IPS-18a (cell line): ENCODE measurements around the gene ESPN.
"Not testable (repeated sequence)": the region's sequence is repeated elsewhere in the genome, so short reads cannot be mapped to it uniquely, and the experiment has no call there.

Experiments
- H3K27ac ChIP-seq: one replicate; pipeline ENCODE4 v1.5.1; 2013; ENCODE audit warnings: low read length
- H3K27me3 ChIP-seq: one replicate; pipeline ENCODE4 v1.6.1; 2013; ENCODE audit warnings: mild to moderate bottlenecking, low read length; ENCODE audit not compliant: control insufficient read depth, insufficient read depth
- H3K36me3 ChIP-seq: one replicate; pipeline ENCODE4 v1.6.1; 2013; ENCODE audit warnings: low read depth, low read length; ENCODE audit not compliant: control insufficient read depth
- H3K4me1 ChIP-seq: one replicate; pipeline ENCODE4 v1.6.1; 2013; ENCODE audit warnings: low read depth, low read length; ENCODE audit not compliant: control insufficient read depth
- H3K4me3 ChIP-seq: one replicate; pipeline ENCODE4 v1.5.1; 2013; ENCODE audit warnings: low read length
- H3K9ac ChIP-seq: one replicate; pipeline ENCODE4 v1.6.1; 2013; ENCODE audit warnings: mild to moderate bottlenecking, low read length, moderate library complexity
- H3K9me3 ChIP-seq: one replicate; pipeline ENCODE4 v1.6.1; 2013; ENCODE audit warnings: low read depth, low read length; ENCODE audit not compliant: control insufficient read depth

The ESPN gene

DNA sequence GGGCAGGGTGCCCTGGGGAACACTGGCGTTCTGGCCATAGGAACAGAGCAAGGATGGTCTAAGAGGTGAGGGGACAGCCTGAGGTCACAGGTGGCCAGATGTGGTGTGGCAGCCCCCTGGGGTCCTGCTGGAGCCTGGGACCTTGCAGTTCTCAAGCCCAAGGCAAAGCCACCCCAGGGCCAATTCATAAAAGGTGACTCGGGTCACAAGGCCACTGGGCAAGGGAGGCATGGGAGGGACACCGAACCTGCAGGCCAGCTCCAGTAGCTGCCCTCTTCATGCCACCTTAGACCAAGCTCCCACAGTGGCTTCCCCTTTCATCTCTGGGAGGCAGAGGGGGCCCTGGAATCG lies 22.1 kb downstream of the ESPN start:
- Histone ChIP-seq H3K4me3 (peak overlapping the region; percentile 62), H3K27ac (no peak overlapping the region), H3K9ac (peak overlapping the region; percentile 38), H3K27me3 (peaks cover 5% of the 10 kb centered on the region), H3K9me3 (no peaks in the 10 kb centered on the region), H3K4me1 (peaks cover 10% of the 10 kb centered on the region), H3K36me3 (no peaks in the 10 kb centered on the region)

DNA sequence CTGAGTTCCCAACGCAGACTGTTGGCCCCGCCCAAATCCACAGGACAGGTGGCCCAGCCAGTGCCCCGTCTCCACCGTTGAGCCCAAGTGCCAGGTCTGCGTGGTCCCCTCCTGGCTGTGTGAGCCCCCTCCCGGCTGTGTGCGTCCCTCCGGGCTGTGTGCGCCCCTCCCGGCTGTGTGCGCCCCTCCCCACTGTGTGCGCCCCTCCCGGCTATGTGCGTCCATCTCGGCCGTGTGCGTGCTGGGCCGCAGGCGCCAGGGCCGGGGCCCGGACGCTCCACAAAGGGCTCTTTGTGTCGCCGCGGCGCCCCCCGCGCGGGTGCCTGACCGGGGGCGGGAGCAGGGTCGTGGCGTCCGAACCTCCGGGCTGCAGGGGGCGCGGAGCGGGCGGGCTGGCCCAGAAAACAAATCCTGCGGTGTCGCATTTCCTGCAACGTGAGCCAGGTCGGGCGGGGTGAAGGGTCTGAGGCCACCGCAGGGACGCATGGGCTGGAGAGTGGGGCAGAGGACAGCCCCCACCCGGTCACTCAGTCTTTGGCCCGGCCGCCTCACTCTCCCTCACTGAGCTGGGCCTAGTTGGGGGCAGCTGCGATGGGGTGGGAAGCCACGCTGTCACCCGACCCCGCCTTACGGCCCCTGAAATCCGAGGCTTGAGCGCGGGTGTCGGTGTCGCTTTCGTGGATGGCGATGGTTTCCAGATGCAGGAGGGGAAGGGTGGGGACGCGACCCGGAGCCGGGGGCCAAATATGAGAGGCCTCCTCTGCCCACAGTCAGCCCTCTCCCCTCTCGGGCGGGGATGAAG lies 22.6 kb downstream of the ESPN start:
- H3K9me3 ChIP-seq, result no peaks in the 10 kb centered on the region
- H3K4me1 ChIP-seq, result peaks cover 10% of the 10 kb centered on the region
- H3K9ac ChIP-seq, result peak overlapping the region; percentile 38
- H3K27me3 ChIP-seq, result no peaks in the 10 kb centered on the region
- H3K36me3 ChIP-seq, result no peaks in the 10 kb centered on the region
- no peak overlapping the region for H3K27ac ChIP-seq
- peak overlapping the region; percentile 62 for H3K4me3 ChIP-seq

DNA sequence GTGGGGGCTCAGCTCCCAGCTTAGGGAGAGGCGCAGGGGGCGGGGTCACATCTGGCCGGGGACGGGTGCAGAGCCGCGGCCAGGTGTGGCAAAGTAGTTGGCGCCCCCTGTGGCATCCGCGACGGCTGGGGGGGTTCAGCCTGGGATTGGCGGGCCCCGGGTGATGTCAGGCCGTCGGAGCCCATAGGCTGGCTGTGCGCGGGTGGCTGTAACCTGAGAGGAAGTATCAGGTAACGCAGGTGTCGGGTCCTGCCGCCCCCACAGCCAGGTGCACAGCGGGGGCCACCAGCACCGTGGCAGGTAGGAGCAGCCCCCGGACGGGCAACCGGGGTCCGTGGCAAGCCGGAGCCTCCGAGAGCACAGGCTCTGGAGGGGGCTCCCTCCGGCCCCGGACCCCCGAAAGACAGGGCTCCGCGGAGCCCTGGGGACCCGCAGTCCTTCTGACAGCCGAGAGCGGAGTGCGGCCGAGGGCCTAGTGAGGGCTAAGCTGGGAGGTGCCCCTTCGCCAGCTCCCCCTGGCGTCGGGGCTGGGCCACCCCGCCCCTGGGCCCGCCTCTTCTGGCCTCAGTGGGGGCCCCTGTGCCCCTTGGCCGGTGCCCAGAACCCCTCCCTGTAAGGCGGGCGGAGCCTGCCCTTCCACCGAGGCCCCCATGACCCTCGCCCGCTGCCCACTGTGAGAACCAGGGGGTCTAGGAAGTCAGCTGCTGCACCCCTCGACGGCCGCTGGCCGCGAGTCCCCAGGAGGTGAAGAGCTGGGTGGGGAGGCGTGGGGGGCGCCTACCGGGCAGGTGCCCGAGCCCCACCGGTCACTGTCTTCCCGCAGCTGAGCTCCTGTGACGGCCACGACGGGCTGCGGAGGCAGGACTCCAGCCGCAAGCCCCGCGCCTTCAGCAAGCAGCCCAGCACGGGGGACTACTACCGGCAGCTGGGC lies 23.5 kb downstream of the ESPN start:
- no peaks in the 10 kb centered on the region for H3K36me3 ChIP-seq
- no peak overlapping the region for H3K27ac ChIP-seq
- H3K9me3 ChIP-seq, result no peaks in the 10 kb centered on the region
- H3K27me3 ChIP-seq, result no peaks in the 10 kb centered on the region
- H3K9ac ChIP-seq, result no peak overlapping the region
- H3K4me3 ChIP-seq, result peak overlapping the region; percentile 62
- H3K4me1 ChIP-seq, result peaks cover 10% of the 10 kb centered on the region

DNA sequence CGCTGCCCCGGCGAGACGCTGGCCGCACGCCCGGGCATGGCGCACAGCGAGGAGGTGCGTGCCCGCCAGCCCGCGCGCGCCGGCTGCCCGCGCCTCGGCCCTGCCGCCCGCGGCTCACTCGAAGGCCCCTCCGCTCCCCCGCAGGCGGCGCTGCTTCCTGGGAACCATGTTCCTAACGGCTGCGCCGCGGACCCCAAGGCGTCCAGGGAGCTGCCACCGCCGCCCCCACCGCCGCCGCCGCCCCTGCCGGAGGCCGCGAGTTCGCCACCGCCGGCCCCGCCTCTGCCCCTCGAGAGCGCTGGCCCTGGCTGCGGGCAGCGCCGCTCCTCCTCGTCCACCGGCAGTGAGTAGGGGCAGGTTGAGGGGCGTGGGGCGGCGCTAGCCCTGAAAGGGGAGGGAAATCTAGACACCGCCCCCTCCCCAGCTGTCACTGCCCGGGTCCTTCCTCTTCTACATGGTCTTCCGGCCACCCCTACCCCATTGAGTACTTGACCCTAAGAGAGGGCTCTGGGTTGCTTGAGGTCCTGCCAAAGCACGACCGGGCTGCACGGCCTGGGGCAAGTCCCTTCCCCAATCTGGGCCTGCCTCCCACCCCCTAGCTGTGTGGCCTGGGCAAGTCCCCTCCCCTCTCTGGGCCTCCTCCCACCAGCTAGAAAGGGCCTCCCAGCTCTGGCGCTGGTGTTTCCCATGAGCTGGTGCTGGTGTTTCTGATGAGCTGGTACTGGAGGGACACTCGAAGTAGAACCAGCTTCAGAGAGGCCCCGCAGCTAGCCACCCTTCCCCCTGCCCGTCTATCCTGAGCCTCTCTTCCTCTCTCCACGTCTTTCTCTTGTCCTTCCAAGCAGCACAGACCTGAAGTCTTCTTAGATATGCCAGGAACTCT lies 24.4 kb downstream of the ESPN start:
- Histone ChIP-seq H3K27me3 (no peaks in the 10 kb centered on the region), H3K36me3 (no peaks in the 10 kb centered on the region), H3K9ac (no peak overlapping the region), H3K4me3 (no peak overlapping the region), H3K9me3 (no peaks in the 10 kb centered on the region), H3K27ac (no peak overlapping the region), H3K4me1 (peaks cover 10% of the 10 kb centered on the region)

DNA sequence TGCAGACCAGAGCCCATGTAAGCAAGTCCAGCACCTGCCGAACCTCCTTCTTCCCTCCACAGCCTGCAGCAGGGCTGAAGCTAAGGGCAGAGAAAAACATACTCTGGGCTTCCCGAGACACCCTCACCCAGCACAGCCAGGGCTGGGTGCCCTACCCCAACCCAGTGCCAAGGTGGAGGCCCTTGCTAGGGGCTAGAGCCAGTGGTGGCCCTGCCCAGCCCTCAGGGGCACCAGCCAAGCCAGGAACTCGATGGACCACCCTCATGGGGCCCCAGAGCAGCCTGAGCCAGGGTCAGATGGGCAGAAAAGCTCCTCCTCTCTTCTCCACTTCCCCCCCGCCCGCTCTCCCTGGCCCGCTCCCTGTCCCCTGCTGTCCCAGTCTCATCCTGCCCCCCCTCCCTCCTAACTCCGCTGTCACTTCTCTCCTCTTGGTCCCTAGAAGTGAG lies 25.5 kb downstream of the ESPN start:
- H3K4me3 ChIP-seq, result no peak overlapping the region
- no peak overlapping the region for H3K27ac ChIP-seq
- no peaks in the 10 kb centered on the region for H3K27me3 ChIP-seq
- H3K9ac ChIP-seq, result no peak overlapping the region
- H3K36me3 ChIP-seq, result no peaks in the 10 kb centered on the region
- H3K4me1 ChIP-seq, result peaks cover 10% of the 10 kb centered on the region
- no peaks in the 10 kb centered on the region for H3K9me3 ChIP-seq

DNA sequence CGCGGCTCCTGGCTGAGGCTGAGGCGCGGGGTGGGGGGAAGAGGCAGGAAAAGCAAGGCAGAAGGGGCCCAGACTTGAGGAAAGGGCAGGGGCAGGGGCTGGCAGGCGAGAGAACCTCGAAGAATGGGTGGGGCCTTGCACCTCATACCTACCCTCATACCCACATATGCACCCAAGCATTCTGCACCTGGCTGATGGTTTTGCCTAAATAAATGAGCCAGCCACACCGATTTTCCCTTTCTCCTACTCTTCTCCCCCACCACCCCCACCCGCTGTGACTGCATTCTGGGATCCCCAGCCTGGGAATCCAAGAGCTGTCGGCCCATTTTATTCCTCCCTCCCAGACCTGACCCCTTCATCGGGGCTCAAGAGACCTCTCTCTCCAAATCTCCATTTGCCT lies 25.9 kb downstream of the ESPN start:
- not testable (repeated sequence) for H3K36me3 ChIP-seq, H3K9me3 ChIP-seq, H3K4me1 ChIP-seq, H3K4me3 ChIP-seq, H3K27me3 ChIP-seq, H3K9ac ChIP-seq, H3K27ac ChIP-seq

DNA sequence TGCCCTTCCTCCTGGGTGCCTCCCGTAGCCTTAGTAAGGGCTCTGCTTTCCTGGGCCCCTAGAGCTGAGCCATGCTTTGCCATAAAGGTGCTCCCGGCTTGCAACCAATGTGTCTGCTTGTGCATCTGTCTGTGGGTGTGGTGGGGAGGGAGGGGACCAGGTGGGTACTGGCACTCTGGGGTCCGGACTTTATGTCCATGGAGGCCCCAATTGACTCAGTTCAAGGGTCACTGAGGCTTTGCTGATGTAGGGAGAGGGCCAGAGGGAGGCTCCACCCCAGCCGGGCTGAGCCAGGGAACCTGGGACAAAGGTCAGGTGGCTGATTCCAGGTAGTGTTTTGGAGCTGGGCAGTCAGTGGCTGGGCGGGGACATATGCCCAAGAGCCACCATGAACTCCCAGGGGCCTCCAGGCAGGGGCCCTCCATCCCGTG lies 26.4 kb downstream of the ESPN start:
- Histone ChIP-seq H3K4me3 (no peak overlapping the region), H3K9ac (no peak overlapping the region), H3K36me3 (no peaks in the 10 kb centered on the region), H3K9me3 (no peaks in the 10 kb centered on the region), H3K4me1 (peaks cover 10% of the 10 kb centered on the region), H3K27ac (no peak overlapping the region), H3K27me3 (no peaks in the 10 kb centered on the region)

DNA sequence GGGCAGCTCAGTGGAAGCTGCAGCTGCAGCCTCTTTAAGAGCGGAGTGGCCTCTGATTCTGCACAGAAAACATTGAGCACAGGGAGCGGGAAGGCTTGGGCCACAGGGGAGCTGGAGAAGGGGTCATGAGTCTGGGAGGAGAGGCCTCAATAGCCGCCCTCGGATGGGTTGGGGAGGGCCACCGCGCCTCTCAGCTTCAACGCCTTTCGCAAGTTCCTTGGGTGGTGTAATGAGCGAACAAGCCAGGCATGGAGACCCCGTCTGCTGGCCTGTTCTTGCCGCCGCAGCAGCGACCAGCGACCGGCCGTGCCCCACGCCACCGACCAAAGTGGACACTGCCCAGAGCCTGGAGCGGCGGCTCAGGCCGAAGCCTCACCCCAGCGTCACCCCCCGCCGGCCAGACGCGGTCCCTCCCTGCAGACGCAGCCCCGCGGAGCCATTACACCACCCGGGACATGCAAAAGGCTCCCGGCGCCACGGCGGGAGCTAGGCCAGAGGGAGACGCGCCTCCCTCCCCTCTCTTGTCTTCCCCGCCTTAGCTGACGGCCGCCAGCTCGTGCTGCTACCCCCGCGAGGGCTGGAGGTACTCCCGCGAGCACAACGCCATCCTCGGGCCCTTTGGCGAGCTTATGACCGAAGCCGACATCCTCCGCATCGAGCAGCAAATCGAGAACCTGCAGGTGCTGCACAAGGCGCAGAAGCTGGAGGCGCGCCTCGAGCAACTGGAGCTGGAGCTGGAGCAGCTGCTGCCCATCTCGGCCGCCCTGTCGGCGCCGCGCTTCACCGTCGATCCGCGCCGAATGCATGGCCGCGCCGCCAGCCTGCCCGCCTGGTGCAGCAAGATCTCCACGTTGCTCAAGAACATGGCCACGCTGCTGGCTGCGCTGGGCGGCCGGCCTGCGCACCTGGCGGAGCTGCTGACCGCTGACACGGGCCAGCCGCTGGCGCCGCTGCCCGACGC lies 29.6 kb downstream of the ESPN start:
- H3K9ac ChIP-seq, H3K36me3 ChIP-seq, H3K4me1 ChIP-seq, H3K4me3 ChIP-seq, H3K27ac ChIP-seq, H3K27me3 ChIP-seq, H3K9me3 ChIP-seq: not testable (repeated sequence)

DNA sequence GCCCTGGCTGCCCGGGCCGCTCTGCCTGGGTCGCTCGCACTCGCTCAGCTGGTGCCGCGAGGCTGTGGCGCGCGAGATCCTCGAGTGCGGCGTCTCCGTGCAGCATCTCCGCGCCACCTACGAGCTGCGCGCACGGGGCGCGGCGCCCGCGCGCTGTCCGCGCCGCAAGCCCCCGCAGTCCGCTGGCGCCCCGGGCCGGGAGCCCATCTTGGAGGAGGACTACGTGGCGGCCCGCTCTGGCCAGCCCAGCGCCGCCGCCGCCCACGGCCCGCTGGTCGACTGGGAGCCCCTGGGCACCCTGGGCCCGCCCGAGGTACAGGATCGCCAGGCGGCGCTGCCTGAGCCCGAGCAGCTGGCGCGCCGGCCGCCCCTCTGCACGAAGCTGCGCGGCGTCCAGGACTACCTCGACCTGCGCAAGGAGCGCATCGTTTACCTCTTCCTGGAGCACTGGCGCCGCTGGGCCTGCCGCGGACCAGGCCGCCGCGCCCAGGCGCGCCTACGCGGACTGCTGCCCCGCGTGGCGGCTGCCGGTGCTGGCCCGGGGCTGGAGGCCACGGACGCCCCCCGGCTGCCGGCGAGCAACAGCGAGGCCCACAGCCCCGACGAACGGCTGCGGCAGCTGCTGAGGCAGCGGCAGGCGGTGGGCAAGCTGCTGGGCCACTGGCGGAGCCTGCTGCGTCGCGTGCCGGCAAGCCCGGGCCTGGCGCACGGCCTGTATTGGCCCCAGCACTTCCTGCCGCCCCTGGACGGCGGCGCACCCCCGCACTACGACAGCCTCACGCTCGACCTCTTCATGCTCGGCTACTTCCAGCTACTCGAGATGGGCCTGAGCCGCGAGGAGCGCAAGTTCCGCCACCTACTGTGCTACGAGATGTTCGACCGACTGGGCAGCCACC lies 30.5 kb downstream of the ESPN start:
- Histone ChIP-seq H3K9me3 (no peaks in the 10 kb centered on the region), H3K36me3 (no peaks in the 10 kb centered on the region), H3K4me1 (no peaks in the 10 kb centered on the region), H3K9ac (no peak overlapping the region), H3K27me3 (no peaks in the 10 kb centered on the region), H3K4me3 (no peak overlapping the region), H3K27ac (no peak overlapping the region)
